ENCODE measurements around the gene SERPINA4.

The SERPINA4 gene

DNA sequence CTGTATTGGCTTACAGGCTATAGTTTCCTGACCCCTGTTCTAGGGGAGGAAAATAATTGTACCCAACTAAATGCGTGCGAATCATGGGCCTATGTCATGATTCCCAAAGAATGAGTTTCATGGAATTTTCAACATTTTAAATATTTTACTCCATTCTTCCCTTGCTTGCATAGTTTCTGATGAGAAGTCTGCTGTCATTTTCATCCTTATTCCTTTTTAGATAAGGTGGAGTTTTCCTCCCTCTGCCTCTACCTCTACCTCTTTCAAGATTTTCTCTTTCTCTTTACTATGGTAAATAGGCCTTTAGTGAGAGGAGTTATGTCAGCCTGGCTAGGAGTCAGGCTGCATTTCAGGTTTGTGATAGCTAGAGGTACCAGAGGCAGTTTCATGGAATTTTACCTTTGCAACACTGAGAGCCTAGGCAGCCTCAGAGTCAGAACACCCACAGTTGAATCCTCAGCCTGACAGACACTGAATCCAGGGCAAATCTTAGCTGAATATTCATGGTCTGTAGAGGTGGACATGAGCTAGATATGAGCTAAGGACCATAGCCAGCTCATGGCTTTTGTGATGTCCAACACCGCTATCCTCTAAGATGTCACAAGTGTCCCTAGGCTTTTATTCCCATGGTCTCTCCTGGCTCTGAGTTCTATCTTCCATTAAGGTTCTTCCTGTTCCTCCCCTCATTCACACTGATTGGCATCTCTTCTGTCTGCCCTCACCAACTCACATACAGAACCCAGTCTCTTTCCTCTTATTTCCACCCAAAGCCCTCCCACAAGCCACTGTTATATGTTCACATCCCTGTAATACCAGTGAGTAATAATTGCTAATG, 57.0 kb downstream of the SERPINA4 start:
- peaks cover 16 to 19% of the 10 kb centered on the region in 2 donors for H3K9me3 ChIP-seq (ENCODE audit: control insufficient read depth in 1 of 2, low read length in 2 of 2)
- no peak overlapping the region for H3K4me3 ChIP-seq (ENCODE audit: low read depth in 1 of 2, low read length in 2 of 2)
- H3K4me1 ChIP-seq (ENCODE audit: control insufficient read depth in 1 of 2, insufficient read depth in 2 of 2, low read length in 2 of 2) = no peaks in the 10 kb centered on the region
- H3K9ac ChIP-seq (ENCODE audit: low read depth in 1 of 2, low read length in 2 of 2) = no peak overlapping the region
- H3K36me3 ChIP-seq (ENCODE audit: control insufficient read depth in 1 of 2, insufficient read depth in 2 of 2, low read length in 2 of 2) = no peaks in the 10 kb centered on the region
- H3K27me3 ChIP-seq (ENCODE audit: control insufficient read depth in 1 of 2, insufficient read depth in 2 of 2, low read length in 2 of 2) = no peaks in the 10 kb centered on the region
- H3K27ac ChIP-seq (ENCODE audit: low read depth, low read length) = no peak overlapping the region

- H3K4me3 ChIP-seq (ENCODE audit: low read depth in 1 of 2, low read length in 2 of 2) = no peak overlapping the region
- H3K9ac ChIP-seq (ENCODE audit: low read depth in 1 of 2, low read length in 2 of 2) = no peak overlapping the region
- no peaks in the 10 kb centered on the region for H3K4me1 ChIP-seq (ENCODE audit: control insufficient read depth in 1 of 2, insufficient read depth in 2 of 2, low read length in 2 of 2)
- H3K36me3 ChIP-seq (ENCODE audit: control insufficient read depth in 1 of 2, insufficient read depth in 2 of 2, low read length in 2 of 2) = no peaks in the 10 kb centered on the region
- H3K27ac ChIP-seq (ENCODE audit: low read depth, low read length) = no peak overlapping the region
- H3K27me3 ChIP-seq (ENCODE audit: control insufficient read depth in 1 of 2, insufficient read depth in 2 of 2, low read length in 2 of 2) = no peaks in the 10 kb centered on the region
- H3K9me3 ChIP-seq (ENCODE audit: control insufficient read depth in 1 of 2, low read length in 2 of 2) = peaks cover 16 to 19% of the 10 kb centered on the region in 2 donors
These were observed 58.1 kb downstream of the SERPINA4 start for GRCh38 chr14:94619297-94619696.
